ENCODE measurements around the gene RHBDL2.
"Not testable (repeated sequence)": the region's sequence is repeated elsewhere in the genome, so short reads cannot be mapped to it uniquely, and the experiment has no call there.

The RHBDL2 gene

GRCh38 chr1:38839363-38839762 lies 102.3 kb downstream of the RHBDL2 start:
- in situ Hi-C loops (cut with HindIII; ENCODE audit: low pct_ligation_motif_present, low sequenced_read_pairs) = no loop called here
- no peak for DNase-seq
- no peaks in the 10 kb centered on the region for H3K27me3 ChIP-seq (replicated peaks)
- no peak for TF ChIP-seq CTCF (IDR thresholded peaks at IDR 0.05; ENCODE audit: low read depth, low read length, missing control alignments)
- peaks cover 20% of the 10 kb centered on the region for H3K36me3 ChIP-seq (replicated peaks)
- H3K27ac ChIP-seq = no peak overlapping the region
- H3K4me3 ChIP-seq (ENCODE audit: low read depth, low read length) = no peak overlapping the region

GRCh38 chr1:38836316-38836715 lies 105.3 kb downstream of the RHBDL2 start:
- not testable (repeated sequence) for H3K27me3 ChIP-seq (replicated peaks)

More at GRCh38 chr1:38836316-38836715, 105.3 kb downstream of the RHBDL2 start:
- DNase-seq; in situ Hi-C loops (cut with HindIII; ENCODE audit: low pct_ligation_motif_present, low sequenced_read_pairs); H3K27ac ChIP-seq; H3K4me3 ChIP-seq (ENCODE audit: low read depth, low read length): not testable (repeated sequence)
- peaks cover 13% of the 10 kb centered on the region for H3K36me3 ChIP-seq (replicated peaks)

Data from brain microvascular endothelial cell (primary cell).